Karpas-422 (cell line): ENCODE measurements around the gene OR10K1. TPM values are rescaled to one million over a fixed set of nuclear protein-coding genes. Genes with fewer than 3 reads are reported as not detected.

ENCODE experiments used
- DNase-seq: peaks from one replicate; pipeline ENCODE4 v3.0.0-alpha.2; 2015
- H2AFZ ChIP-seq: fragments of 200-600 bp; sonication (generic); 2 replicates; pipeline ENCODE4 v1.6.1; 2014; ENCODE audit warnings: antibody characterized with exemption, low read length, mixed read lengths
- H3K27ac ChIP-seq: fragments of 200-600 bp; sonication (generic); 2 replicates; pipeline ENCODE4 v1.5.1; 2014; ENCODE audit warnings: mild to moderate bottlenecking, low read length, moderate library complexity
- H3K27me3 ChIP-seq: fragments of 200-600 bp; sonication (generic); 2 replicates; pipeline ENCODE4 v1.6.1; 2014; ENCODE audit warnings: low read length, mixed read lengths
- H3K36me3 ChIP-seq: fragments of 200-600 bp; sonication (generic); 2 replicates; pipeline ENCODE4 v1.6.1; 2014; ENCODE audit warnings: low read length, mixed read lengths; ENCODE audit not compliant: insufficient read depth
- H3K4me1 ChIP-seq: fragments of 200-600 bp; sonication (generic); 2 replicates; pipeline ENCODE4 v1.6.1; 2014; ENCODE audit warnings: mild to moderate bottlenecking, low read length, mixed read lengths
- H3K4me2 ChIP-seq: fragments of 200-600 bp; sonication (generic); 2 replicates; pipeline ENCODE4 v1.6.1; 2014; ENCODE audit warnings: low read length, low read depth, mild to moderate bottlenecking; ENCODE audit not compliant: poor library complexity, severe bottlenecking
- H3K4me3 ChIP-seq: fragments of 200-600 bp; sonication (generic); 2 replicates; pipeline ENCODE4 v1.5.1; 2014; ENCODE audit warnings: mild to moderate bottlenecking, antibody characterized with exemption, low read length, mixed read lengths
- H3K79me2 ChIP-seq: fragments of 200-600 bp; sonication (generic); 2 replicates; pipeline ENCODE4 v1.6.1; 2014; ENCODE audit warnings: mild to moderate bottlenecking, low read length, mixed read lengths
- H3K9ac ChIP-seq: fragments of 200-600 bp; sonication (generic); 2 replicates; pipeline ENCODE4 v1.6.0; 2014; ENCODE audit warnings: low read length
- H3K9me2 ChIP-seq: fragments of 200-600 bp; sonication (generic), shearing (Covaris generic); replicated peaks from 2 replicates; pipeline ENCODE4 v1.6.0; 2014; ENCODE audit warnings: mild to moderate bottlenecking, low read length, moderate library complexity; ENCODE audit not compliant: insufficient read depth
- H3K9me3 ChIP-seq: fragments of 300-700, 200-600 bp; sonication (generic); 2 replicates; pipeline ENCODE4 v1.6.1; 2014; ENCODE audit warnings: low read length, mixed read lengths
- H4K20me1 ChIP-seq: fragments of 200-600 bp; sonication (generic); 2 replicates; pipeline ENCODE4 v1.6.1; 2014; ENCODE audit warnings: mild to moderate bottlenecking, antibody characterized with exemption, low read length, low read depth; ENCODE audit not compliant: insufficient read depth
- total RNA-seq: library from RNA; depleted of rRNA; stranded (reverse); fragments of >200 nt; shearing (Covaris generic); gene quantifications from 2 replicates; pipeline ENCODE4 v1.2.3, GENCODE V29; 2014; ENCODE audit warnings: low replicate concordance; rRNA removed

The OR10K1 gene
- total RNA-seq, 1 experiment from 2014 or later: not detected

DNA sequence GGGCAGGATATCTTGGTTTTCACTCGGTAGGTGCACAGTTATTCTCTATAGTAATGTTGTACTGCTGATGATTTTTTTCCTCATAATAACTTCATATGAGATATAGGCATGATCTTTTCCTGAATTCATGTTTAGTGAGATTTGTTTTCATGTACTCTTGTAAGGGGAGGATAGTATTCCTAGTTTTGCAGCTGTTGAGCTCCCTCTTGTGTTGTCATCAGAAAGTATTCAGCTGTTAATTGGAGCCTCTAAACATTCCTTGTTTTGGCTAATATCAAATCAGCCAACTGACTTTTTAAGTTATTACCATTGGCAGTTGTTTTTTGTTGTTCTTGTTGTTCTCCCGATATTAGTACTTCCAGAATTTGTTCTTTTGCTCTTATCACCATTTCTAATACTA, 34.7 kb downstream of the OR10K1 start:
- peak; percentile 51 for DNase-seq
- Histone ChIP-seq H3K4me2 (no peak overlapping the region), H3K9ac (no peak overlapping the region), H2AFZ (no peak overlapping the region), H3K36me3 (no peaks in the 10 kb centered on the region), H3K9me2 (no peaks in the 10 kb centered on the region), H4K20me1 (no peaks in the 10 kb centered on the region), H3K27ac (no peak overlapping the region), H3K9me3 (no peaks in the 10 kb centered on the region), H3K4me3 (no peak overlapping the region), H3K79me2 (no peaks in the 10 kb centered on the region), H3K27me3 (no peaks in the 10 kb centered on the region), H3K4me1 (no peaks in the 10 kb centered on the region)

DNA sequence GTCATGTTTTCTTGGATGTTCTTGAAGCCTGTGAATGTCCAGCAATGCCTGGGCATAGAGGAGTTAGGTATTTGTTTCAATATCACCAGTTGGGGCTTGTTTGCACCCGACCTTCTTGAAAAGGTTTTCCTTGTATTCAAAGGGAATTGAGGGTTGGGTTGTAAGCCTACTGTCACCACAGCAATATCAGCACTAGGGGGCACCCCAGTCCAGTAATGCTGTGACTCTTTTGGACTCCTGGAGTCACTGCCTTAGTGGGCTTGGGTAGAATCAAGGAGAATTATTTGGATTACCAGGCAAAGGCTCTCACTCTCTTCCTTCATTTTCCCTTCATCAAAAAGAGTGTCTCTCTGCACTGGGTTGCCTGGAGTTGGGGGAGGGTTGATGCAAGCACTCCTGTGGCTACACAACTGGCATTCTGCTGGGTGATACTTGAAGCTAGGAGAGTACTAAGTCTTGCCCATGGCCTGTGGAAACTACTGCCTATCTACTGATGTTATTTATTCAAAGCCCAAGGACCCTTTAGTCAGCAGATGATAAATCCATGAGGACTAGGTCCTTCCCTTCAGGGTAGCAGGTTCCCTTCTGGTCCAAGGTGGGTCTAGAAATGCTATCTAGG, 44.8 kb downstream of the OR10K1 start:
- Histone ChIP-seq H3K27me3 (no peaks in the 10 kb centered on the region), H3K9ac (no peak overlapping the region), H3K36me3 (no peaks in the 10 kb centered on the region), H3K9me2 (no peaks in the 10 kb centered on the region), H3K4me2 (no peak overlapping the region), H3K4me1 (no peaks in the 10 kb centered on the region), H3K4me3 (no peak overlapping the region), H4K20me1 (no peaks in the 10 kb centered on the region), H3K79me2 (no peaks in the 10 kb centered on the region), H2AFZ (no peak overlapping the region), H3K9me3 (no peaks in the 10 kb centered on the region), H3K27ac (no peak overlapping the region)
- DNase-seq: peak; percentile 81

DNA sequence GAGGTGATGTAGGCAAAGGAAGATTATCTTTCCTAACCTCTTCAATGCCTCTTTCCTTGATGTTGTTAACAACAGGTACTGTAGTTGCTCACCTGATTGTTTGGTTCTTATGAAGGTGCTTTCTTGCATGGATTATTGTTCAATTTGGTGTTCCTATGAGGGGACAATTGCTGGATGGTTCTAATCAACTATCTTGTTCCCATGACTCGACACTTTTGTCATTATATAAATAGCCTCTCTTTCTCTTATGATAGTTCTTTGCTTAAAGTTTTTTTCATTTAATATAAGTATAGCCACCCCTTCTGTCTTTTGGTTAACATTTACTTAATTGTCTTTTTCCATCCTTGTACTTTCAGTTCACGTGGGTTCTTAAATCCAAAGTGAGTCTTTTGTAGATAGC, 45.9 kb downstream of the OR10K1 start:
- H3K9ac ChIP-seq: no peak overlapping the region
- no peaks in the 10 kb centered on the region for H3K9me2 ChIP-seq
- no peaks in the 10 kb centered on the region for H4K20me1 ChIP-seq

DNA sequence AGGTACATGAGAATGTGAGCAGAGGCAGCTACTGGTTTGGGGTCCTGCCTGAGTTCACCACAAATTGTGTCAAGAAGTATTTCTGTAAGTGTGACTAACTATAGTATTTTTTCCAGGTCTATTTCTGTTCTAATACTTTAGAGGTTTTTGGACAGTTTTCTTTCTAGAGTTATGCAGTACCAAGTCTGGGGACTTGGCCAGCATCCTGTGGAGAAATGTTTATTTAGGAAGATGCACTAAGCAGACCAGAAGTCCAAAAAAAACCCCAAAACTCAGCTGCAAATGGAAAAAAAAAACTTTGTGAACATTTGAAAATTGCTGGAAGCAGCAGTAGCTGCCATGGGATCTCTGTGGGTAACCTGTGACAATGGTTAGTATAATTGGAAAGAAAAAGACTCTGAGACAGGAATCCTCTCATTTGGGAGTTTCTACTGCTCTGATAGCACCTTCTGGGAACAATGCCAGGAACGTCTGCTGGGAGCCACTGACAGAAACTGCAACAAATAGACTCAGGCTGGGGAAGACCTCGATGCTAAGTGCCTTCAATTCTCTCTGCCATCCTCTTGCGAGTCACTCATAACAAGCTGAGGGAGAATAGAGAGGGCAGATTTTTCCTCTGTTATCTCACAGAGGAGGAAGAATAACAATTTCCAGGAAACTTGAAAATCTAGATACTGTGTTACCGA, 48.0 kb downstream of the OR10K1 start:
- no peak overlapping the region for H3K9ac ChIP-seq
- no peaks in the 10 kb centered on the region for H3K4me1 ChIP-seq
- no peak overlapping the region for H2AFZ ChIP-seq
- no peaks in the 10 kb centered on the region for H4K20me1 ChIP-seq
- H3K79me2 ChIP-seq: no peaks in the 10 kb centered on the region
- H3K27me3 ChIP-seq: no peaks in the 10 kb centered on the region
- no peaks in the 10 kb centered on the region for H3K9me3 ChIP-seq
- no peak overlapping the region for H3K4me3 ChIP-seq
- no peaks in the 10 kb centered on the region for H3K36me3 ChIP-seq
- H3K27ac ChIP-seq: no peak overlapping the region
- H3K9me2 ChIP-seq: no peaks in the 10 kb centered on the region
- no peak overlapping the region for H3K4me2 ChIP-seq
- DNase-seq: no peak

More for the DNA sequence above, 45.9 kb downstream of the OR10K1 start:
- Histone ChIP-seq H3K4me1 (no peaks in the 10 kb centered on the region), H2AFZ (no peak overlapping the region), H3K79me2 (no peaks in the 10 kb centered on the region), H3K27ac (no peak overlapping the region), H3K4me2 (no peak overlapping the region), H3K4me3 (no peak overlapping the region), H3K27me3 (no peaks in the 10 kb centered on the region), H3K36me3 (no peaks in the 10 kb centered on the region), H3K9me3 (no peaks in the 10 kb centered on the region)
- no peak for DNase-seq

DNA sequence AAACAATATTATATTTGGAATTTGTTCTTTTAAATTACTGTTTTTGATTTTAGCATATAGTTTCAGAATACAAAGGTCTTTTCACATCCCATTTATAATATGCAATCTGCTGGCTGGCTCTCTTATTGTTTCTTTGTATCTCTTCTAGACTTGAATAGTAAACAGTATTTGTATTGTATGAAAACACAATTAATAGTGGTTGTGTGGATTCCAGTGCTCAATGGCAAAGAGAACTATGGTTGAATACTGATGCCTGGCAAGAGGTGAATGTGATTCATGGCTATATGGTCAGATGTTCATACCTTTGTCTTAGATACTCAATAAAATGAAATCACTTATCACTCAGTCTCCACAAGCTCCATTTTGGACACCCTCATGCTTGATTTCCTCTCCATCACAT, 55.3 kb downstream of the OR10K1 start:
- H3K4me3 ChIP-seq: no peak overlapping the region
- H3K27ac ChIP-seq: no peak overlapping the region
- H3K27me3 ChIP-seq: no peaks in the 10 kb centered on the region
- no peak overlapping the region for H3K4me2 ChIP-seq
- no peaks in the 10 kb centered on the region for H3K9me2 ChIP-seq
- no peak overlapping the region for H2AFZ ChIP-seq
- H3K36me3 ChIP-seq: no peaks in the 10 kb centered on the region
- DNase-seq: no peak
- no peaks in the 10 kb centered on the region for H3K4me1 ChIP-seq
- H4K20me1 ChIP-seq: no peaks in the 10 kb centered on the region
- H3K9me3 ChIP-seq: no peaks in the 10 kb centered on the region
- no peaks in the 10 kb centered on the region for H3K79me2 ChIP-seq
- H3K9ac ChIP-seq: no peak overlapping the region

Other genes with a start within 250 kb of the OR10K1 start
- 0.45 and 0.76 TPM in 2 replicates for gene CD1A, start 207.4 kb upstream of the OR10K1 start, total RNA-seq
- 59.4 and 60.1 TPM in 2 replicates for gene CD1C, start 171.9 kb upstream of the OR10K1 start, total RNA-seq
- gene CD1B, start 130.3 kb upstream of the OR10K1 start, total RNA-seq: not detected in 2 replicates
- not detected in 2 replicates for gene CD1E, start 107.9 kb upstream of the OR10K1 start, total RNA-seq
- gene OR10T2, start 62.4 kb upstream of the OR10K1 start, total RNA-seq: not detected in 2 replicates
- not detected in 2 replicates for gene OR10K2, start 35.6 kb upstream of the OR10K1 start, total RNA-seq
- gene OR10R2, start 10.4 kb downstream of the OR10K1 start, total RNA-seq: not detected in 2 replicates
- gene OR6Y1, start 92.6 kb downstream of the OR10K1 start, total RNA-seq: not detected in 2 replicates
- gene OR6P1, start 108.7 kb downstream of the OR10K1 start, total RNA-seq: not detected in 2 replicates
- gene OR10X1, start 118.1 kb downstream of the OR10K1 start, total RNA-seq: not detected in 2 replicates
- gene OR10Z1, start 143.4 kb downstream of the OR10K1 start, total RNA-seq: not detected in 2 replicates
- not detected in 2 replicates for gene SPTA1, start 224.9 kb downstream of the OR10K1 start, total RNA-seq
- gene OR6K2, start 238.8 kb downstream of the OR10K1 start, total RNA-seq: not detected in 2 replicates